ENCODE results near the gene CDK4. TPM values are rescaled to one million over a fixed set of nuclear protein-coding genes. Genes with fewer than 3 reads are reported as not detected.
A peak's percentile ranks its signal among the peaks of the same experiment; 100 is the strongest.

Gene CDK4
- total and polyA plus RNA-seq, 2 of the 13 experiments (the other 11 are each of a cell fraction or from before 2014, with no cell fraction given): 191 to 209 TPM

- TF ChIP-seq, protein P1, sequence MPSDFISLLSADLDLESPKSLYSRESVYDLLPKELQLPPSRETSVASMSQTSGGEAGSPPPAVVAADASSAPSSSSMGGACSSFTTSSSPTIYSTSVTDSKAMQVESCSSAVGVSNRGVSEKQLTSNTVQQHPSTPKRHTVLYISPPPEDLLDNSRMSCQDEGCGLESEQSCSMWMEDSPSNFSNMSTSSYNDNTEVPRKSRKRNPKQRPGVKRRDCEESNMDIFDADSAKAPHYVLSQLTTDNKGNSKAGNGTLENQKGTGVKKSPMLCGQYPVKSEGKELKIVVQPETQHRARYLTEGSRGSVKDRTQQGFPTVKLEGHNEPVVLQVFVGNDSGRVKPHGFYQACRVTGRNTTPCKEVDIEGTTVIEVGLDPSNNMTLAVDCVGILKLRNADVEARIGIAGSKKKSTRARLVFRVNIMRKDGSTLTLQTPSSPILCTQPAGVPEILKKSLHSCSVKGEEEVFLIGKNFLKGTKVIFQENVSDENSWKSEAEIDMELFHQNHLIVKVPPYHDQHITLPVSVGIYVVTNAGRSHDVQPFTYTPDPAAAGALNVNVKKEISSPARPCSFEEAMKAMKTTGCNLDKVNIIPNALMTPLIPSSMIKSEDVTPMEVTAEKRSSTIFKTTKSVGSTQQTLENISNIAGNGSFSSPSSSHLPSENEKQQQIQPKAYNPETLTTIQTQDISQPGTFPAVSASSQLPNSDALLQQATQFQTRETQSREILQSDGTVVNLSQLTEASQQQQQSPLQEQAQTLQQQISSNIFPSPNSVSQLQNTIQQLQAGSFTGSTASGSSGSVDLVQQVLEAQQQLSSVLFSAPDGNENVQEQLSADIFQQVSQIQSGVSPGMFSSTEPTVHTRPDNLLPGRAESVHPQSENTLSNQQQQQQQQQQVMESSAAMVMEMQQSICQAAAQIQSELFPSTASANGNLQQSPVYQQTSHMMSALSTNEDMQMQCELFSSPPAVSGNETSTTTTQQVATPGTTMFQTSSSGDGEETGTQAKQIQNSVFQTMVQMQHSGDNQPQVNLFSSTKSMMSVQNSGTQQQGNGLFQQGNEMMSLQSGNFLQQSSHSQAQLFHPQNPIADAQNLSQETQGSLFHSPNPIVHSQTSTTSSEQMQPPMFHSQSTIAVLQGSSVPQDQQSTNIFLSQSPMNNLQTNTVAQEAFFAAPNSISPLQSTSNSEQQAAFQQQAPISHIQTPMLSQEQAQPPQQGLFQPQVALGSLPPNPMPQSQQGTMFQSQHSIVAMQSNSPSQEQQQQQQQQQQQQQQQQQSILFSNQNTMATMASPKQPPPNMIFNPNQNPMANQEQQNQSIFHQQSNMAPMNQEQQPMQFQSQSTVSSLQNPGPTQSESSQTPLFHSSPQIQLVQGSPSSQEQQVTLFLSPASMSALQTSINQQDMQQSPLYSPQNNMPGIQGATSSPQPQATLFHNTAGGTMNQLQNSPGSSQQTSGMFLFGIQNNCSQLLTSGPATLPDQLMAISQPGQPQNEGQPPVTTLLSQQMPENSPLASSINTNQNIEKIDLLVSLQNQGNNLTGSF (CRISPR knock-in tag; IDR thresholded peaks at IDR 0.05): no peak; the same call in 1 of the 2 replicates
- TF ChIP-seq IRF2 (CRISPR knock-in tag; IDR thresholded peaks at IDR 0.05) (peak; percentile 82; the same call in 1 of the 2 replicates), TAF1 (CRISPR knock-in tag; IDR thresholded peaks at IDR 0.05) (peak; percentile 94), GATA4 (IDR thresholded peaks at IDR 0.05; ENCODE audit: borderline replicate concordance, low read depth) (peak; percentile 47; the same call in 1 of the 2 replicates), ZBTB21 (CRISPR knock-in tag; IDR thresholded peaks at IDR 0.05) (no peak; the same call in 1 of the 2 replicates), BRF2 (CRISPR knock-in tag; IDR thresholded peaks at IDR 0.05) (no peak; the same call in none of the 2 replicates), MTF2 (CRISPR knock-in tag; IDR thresholded peaks at IDR 0.05; ENCODE audit: borderline replicate concordance) (0 out of 2 replicates have a peak, but pooled peaks have one; percentile 47), MED1 (CRISPR knock-in tag; IDR thresholded peaks at IDR 0.05) (peak; percentile 71), ZNF746 (CRISPR knock-in tag; IDR thresholded peaks at IDR 0.05) (no peak), ZNF589 (CRISPR knock-in tag; conservative IDR thresholded peaks at IDR 0.05) (peak; percentile 60; the same call in 1 of the 2 replicates), ELF3 (CRISPR knock-in tag; IDR thresholded peaks at IDR 0.05) (peak; percentile 65), ZBTB42 (CRISPR knock-in tag; IDR thresholded peaks at IDR 0.05) (peak; percentile 55; the same call in 1 of the 2 replicates), RCOR2 (CRISPR knock-in tag; IDR thresholded peaks at IDR 0.05) (no peak), LBX2 (CRISPR knock-in tag; IDR thresholded peaks at IDR 0.05; ENCODE audit: borderline replicate concordance) (0 out of 2 replicates have a peak, but pooled peaks have one; percentile 31), NFYC (CRISPR knock-in tag; IDR thresholded peaks at IDR 0.05) (peak; percentile 15; the same call in 1 of the 2 replicates), GTF2F1 (IDR thresholded peaks at IDR 0.05; ENCODE audit: low read length) (peak; percentile 55; the same call in 1 of the 2 replicates), TGIF2 (CRISPR knock-in tag; IDR thresholded peaks at IDR 0.05) (peak; percentile 83)
- TF ChIP-seq, protein P2, sequence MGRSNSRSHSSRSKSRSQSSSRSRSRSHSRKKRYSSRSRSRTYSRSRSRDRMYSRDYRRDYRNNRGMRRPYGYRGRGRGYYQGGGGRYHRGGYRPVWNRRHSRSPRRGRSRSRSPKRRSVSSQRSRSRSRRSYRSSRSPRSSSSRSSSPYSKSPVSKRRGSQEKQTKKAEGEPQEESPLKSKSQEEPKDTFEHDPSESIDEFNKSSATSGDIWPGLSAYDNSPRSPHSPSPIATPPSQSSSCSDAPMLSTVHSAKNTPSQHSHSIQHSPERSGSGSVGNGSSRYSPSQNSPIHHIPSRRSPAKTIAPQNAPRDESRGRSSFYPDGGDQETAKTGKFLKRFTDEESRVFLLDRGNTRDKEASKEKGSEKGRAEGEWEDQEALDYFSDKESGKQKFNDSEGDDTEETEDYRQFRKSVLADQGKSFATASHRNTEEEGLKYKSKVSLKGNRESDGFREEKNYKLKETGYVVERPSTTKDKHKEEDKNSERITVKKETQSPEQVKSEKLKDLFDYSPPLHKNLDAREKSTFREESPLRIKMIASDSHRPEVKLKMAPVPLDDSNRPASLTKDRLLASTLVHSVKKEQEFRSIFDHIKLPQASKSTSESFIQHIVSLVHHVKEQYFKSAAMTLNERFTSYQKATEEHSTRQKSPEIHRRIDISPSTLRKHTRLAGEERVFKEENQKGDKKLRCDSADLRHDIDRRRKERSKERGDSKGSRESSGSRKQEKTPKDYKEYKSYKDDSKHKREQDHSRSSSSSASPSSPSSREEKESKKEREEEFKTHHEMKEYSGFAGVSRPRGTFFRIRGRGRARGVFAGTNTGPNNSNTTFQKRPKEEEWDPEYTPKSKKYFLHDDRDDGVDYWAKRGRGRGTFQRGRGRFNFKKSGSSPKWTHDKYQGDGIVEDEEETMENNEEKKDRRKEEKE (IDR thresholded peaks at IDR 0.05): no peak
- TF ChIP-seq, protein P3, sequence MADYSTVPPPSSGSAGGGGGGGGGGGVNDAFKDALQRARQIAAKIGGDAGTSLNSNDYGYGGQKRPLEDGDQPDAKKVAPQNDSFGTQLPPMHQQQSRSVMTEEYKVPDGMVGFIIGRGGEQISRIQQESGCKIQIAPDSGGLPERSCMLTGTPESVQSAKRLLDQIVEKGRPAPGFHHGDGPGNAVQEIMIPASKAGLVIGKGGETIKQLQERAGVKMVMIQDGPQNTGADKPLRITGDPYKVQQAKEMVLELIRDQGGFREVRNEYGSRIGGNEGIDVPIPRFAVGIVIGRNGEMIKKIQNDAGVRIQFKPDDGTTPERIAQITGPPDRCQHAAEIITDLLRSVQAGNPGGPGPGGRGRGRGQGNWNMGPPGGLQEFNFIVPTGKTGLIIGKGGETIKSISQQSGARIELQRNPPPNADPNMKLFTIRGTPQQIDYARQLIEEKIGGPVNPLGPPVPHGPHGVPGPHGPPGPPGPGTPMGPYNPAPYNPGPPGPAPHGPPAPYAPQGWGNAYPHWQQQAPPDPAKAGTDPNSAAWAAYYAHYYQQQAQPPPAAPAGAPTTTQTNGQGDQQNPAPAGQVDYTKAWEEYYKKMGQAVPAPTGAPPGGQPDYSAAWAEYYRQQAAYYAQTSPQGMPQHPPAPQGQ (CRISPR knock-in tag; IDR thresholded peaks at IDR 0.05; ENCODE audit: borderline replicate concordance): peak; percentile 53; the same call in 1 of the 2 replicates
Observed at GRCh38 chr12:57771873-57772428, 19.8 kb upstream of the CDK4 start, which contains the start of gene METTL1 (continued).
